GM12891 (cell line): ENCODE measurements around the gene BBLN.

Experiments used
- DNase-seq: peaks from one replicate; pipeline ENCODE4 v3.0.0; 2011; ENCODE audit warnings: low spot score; ENCODE audit not compliant: insufficient read length
- FAIRE-seq: peaks from 2 replicates; lab custom pipeline; 2011; peaks lifted over from hg19 to GRCh38; lab: Jason Lieb, UNC
- PAX5 ChIP-seq: IDR thresholded peaks from 2 replicates; pipeline ENCODE4 v1.6.1; 2011; ENCODE audit warnings: low read length, moderate library complexity, mild to moderate bottlenecking; ENCODE audit not compliant: insufficient read depth, severe bottlenecking
- POLR2A ChIP-seq: IDR thresholded peaks from 2 replicates; pipeline ENCODE4 v1.6.1; 2011; ENCODE audit warnings: low read depth, low read length, control low read depth
- POLR2AphosphoS5 ChIP-seq: IDR thresholded peaks from 2 replicates; pipeline ENCODE4 v1.6.1; 2011; ENCODE audit warnings: low read depth, low read length, control low read depth
- POU2F2 ChIP-seq: IDR thresholded peaks from 2 replicates; pipeline ENCODE4 v1.6.1; 2011; ENCODE audit warnings: low read depth, mild to moderate bottlenecking, control low read depth, low read length, moderate library complexity
- SPI1 ChIP-seq: IDR thresholded peaks from 2 replicates; pipeline ENCODE4 v1.6.1; 2011; ENCODE audit warnings: low read depth, low read length, control low read depth
- TAF1 ChIP-seq: IDR thresholded peaks from 2 replicates; pipeline ENCODE4 v1.6.1; 2011; ENCODE audit warnings: low read depth, low read length, control low read depth

BBLN gene

DNA sequence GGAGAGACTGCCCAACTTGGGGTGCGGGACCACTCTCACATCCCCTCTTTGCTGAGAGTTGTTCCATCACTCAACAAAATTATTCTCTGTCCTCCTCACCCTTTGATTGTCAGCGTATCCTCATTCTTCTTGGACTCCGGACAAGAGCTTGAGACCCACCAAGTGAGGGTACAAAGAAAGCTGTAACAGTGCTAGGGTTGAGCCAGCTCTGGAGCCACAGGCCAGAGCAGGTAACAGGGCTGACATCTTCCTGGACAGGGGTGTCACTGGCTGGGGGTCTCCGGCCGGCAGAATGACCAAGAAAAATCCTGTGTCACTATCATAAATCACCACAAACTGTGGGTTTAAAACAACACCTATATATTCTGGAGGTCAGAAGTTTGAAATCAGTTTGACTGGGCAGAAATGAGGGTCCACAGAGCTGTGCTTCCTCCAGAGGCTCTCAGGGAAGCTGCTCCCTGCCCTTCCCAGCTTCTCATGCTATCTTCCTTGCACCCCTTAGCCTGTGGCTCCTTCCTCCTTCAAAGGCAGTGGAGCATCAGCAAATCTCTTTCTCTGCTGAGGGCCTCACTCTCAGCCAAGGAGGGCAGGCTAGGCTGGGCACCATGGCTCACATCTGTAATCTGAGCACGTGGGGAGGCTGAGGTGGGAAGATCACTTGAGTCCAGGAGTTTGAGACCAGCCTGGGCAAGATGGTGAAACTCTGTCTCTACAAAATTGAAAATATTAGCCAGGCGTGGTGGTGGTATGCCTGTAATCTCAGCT is 4.1 kb upstream of the BBLN start:
- FAIRE-seq (no peak), DNase-seq (no peak)
- TF ChIP-seq SPI1 (no peak), POLR2AphosphoS5 (no peak), POU2F2 (no peak)

DNA sequence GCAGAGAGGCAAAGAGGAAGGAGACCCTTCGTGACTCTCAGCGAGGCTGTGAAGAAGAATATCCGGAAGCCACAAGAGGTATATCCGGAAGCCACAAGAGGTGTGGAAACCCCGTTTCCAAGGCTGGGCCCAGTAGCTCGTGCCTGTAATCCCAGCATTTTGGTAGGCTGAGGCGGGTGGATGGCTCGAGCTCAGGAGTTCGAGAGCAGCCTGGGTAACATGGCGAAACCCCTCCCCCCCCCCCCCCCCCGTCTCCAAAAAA is 612 bp upstream of the BBLN start:
- FAIRE-seq (no peak), DNase-seq (no peak)
- TF ChIP-seq POLR2AphosphoS5 (no peak), PAX5 (no peak), SPI1 (no peak), POLR2A (no peak), TAF1 (no peak), POU2F2 (no peak)

DNA sequence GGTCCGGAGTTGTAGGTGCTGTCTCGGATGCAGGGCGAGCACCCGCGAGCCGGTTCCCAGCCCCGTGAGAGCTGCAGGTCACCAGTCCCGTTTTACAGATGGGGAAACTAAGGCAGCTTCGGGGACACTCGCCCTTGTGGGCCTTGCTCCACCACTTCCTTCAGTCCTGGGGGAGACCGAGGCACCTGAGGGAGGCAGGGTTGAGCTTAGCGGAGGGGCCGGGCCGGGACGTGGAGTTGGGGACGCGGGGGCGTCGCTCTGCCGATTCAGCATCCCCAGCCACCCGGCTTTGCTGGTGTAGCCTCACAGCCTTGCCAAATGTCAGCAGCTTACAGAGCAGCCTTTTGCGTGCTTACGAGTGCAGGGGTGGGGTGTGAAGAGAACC is 530 bp downstream of the BBLN start:
- no peak for FAIRE-seq
- DNase-seq, result peak; percentile 64
- TF ChIP-seq POLR2AphosphoS5 (no peak; the same call in 1 of the 2 replicates), POU2F2 (no peak), TAF1 (no peak), SPI1 (no peak), PAX5 (no peak), POLR2A (no peak)

DNA sequence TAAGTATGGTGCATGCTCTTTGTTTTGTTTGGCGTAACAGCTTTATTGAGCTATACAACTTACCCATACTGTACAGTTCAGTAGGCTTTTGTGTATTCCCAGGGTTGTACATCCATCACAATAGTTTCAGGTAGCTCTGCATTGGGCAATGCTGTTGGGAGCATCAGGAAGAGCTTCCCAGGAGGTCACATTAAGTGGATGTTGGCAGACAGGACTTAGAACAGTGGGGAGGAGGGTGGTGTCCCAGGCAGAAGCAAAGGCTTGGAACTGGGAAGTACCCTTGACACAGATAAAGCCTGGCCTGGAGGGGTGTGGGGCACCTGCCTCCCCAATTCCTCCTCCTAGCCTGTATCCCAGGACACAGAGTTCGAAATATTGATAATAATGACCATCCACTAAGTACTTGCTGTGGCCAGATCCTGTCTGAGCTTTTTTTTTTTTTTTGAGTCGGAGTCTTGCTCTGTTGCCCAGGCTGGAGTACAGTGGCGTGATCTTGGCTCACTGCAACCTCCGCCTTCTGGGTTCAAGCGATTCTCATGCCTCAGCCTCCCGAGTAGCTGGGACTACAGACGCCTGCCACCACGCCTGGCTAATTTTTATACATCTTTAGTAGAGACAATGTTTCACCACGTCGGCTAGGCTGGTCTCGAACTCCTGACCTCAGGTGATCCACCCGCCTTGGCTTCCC is 1.3 kb downstream of the BBLN start:
- FAIRE-seq (no peak), DNase-seq (no peak)
- TF ChIP-seq POLR2A (no peak), TAF1 (no peak), PAX5 (no peak), POLR2AphosphoS5 (no peak), SPI1 (no peak), POU2F2 (no peak)

DNA sequence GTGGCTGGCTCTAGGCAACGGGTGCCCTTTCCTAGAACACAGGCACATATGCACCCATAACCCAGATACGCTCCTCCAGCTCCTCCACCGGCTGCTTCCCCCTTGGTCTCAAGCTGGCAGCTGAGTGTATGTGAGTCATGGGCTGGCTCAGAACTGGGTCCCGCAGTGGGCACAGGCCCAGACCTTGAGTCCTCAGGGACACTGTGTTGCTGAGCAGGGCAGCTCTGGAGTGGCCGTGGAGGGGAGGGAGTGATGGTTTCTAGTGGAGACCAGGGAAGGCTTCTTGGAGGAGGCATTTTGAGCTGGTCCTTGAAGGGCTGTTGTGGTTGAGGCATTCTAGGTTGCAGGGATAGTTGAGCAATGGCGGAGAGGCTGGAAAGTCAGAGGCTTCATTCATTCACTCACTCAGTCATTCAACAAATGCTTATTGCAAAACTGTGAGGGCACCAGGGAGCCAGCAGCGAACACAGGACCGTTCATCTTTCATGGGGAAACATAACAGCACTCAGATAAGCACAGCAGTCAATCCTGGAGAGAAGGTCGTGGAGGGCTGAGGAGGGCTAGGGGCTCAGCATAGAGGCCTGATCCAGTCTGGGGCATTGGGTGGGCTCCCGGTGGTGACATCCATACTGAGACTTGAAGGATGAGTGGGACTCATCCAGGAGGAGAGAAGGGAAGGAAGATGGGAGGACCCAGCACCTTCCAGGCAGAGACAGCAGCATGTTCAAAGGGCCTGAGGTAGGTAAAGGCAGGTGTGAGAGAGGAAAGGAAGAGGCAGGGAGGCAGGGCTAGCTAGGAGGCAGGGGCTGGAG is 2.4 kb downstream of the BBLN start:
- FAIRE-seq (no peak), DNase-seq (no peak)
- no peak for TF ChIP-seq PAX5
- no peak for TF ChIP-seq POLR2AphosphoS5
- no peak for TF ChIP-seq POU2F2
- TF ChIP-seq SPI1, result no peak
- TF ChIP-seq POLR2A, result no peak
- TF ChIP-seq TAF1, result no peak

DNA sequence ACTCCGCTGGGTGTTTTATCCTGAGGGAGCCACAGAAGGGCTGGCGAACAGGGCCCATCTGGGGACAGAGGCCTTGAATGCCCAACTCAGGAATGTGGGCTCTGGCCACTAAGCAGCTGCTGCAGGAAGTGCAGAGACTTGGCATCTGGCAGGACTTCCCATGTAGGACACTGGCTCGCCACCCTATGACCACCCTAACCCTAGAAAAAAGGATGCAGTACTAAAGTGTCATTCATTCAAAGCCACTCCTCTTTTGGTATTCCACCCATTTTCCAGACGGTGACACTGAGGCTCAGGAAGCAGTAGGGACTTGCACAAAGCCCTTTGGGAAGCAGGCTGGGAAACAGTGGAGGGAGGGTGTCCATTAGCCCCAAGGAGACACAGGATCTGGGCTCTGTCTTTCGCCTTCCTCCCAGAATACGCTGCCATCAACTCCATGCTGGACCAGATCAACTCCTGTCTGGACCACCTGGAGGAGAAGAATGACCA is 3.0 kb downstream of the BBLN start:
- TF ChIP-seq SPI1 (no peak), PAX5 (no peak), POLR2A (no peak; the same call in 1 of the 2 replicates), POLR2AphosphoS5 (0 out of 2 replicates have a peak, but pooled peaks have one; percentile 13)
- FAIRE-seq (no peak), DNase-seq (no peak)

DNA sequence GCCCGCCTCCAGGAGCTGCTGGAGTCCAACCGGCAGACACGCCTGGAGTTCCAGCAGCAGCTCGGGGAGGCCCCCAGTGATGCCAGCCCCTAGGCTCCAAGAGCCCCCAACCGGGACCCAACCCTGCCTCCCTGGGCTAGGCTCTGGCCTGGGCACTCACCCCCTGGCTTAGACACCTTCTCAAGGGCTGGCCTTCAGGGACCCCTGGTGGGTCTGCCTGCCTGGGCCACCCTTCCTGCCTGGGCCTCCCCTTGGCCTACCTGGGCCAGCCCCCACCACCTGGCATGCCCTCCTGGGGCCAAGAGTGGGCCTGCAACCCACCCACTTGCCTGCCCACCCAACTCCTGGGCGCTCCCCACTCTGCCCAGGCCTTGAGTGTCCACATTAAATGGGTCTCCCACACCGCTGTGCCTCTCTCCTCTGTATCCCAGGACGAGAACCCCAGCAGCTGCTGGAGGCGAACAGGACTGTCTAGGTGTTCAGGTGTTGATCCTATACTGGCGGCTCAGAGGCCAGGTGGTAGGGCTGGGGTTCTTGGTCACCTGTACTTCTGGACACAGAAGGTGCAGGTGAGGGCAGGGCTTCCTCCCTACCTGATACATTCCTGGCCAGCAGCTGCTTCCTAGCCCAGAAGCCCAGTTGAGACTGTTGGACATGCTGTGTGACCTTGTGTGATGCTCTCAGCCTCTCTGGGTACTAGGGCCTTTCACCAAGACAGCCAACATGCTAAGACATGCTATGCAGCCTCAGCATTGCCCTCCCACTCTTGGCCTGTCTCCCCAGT is 3.6 kb downstream of the BBLN start:
- FAIRE-seq (no peak), DNase-seq (no peak)
- TF ChIP-seq SPI1 (no peak), PAX5 (no peak), POU2F2 (no peak), POLR2A (no peak), POLR2AphosphoS5 (no peak), TAF1 (no peak)

DNA sequence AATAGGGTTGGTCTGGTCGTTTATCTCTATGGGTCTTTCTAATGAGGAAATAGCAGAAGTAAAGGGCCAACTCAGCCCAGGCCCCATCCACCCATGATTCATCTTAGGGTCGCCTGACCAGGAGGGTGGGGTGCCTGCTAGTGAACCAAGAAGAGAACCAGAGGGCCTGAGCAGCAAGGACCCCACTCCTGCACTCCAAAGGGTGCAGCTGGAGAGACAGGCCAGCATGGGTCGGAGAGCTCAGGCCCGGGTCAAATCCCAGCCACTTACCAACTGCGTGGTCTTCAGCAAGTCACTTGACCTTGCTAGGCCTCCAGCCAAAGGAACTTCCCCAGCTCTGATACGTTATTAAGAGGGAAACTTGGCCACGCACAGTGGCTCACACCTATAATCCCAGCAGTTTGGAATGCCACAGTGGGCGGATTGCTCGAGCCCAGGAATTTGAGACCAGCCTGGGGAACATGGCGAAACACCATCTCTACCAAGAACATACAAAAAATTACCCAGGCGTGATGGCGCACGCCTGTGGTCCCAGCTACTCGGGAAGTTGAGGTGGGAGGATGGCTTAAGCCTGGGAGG is 4.3 kb downstream of the BBLN start:
- no peak for FAIRE-seq
- DNase-seq, result no peak

DNA sequence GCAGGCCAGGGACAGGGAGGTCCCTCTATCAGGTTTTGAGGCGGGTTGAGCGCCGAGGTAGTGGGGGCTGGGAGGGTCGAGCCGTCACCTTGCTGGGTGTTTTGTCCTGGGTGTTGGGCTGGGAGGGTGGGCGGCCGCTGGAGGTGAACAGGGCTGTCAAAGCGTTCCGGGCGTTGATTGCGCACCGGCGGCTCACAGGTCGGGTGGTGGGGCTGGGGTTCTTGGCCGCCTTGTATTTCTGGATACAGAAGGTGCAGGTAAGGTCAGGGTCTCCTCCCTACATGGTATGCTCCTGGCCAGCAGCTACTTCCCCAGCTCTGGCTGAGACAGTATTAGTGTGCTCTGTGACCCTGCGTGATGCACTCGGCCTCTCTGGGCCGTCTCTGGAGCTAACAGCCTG is 6.1 kb downstream of the BBLN start:
- no peak for TF ChIP-seq POLR2A
- no peak for TF ChIP-seq PAX5
- TF ChIP-seq SPI1, result no peak
- TF ChIP-seq TAF1, result no peak
- no peak for TF ChIP-seq POU2F2
- DNase-seq (no peak), FAIRE-seq (no peak)

More for the DNA sequence above, 4.3 kb downstream of the BBLN start:
- TF ChIP-seq SPI1 (no peak), TAF1 (no peak)
